T-helper 22 cell (primary cell): ENCODE data around the gene TNFSF18.
"Not testable (repeated sequence)": the region's sequence is repeated elsewhere in the genome, so short reads cannot be mapped to it uniquely, and the experiment has no call there.

Source experiments
- DNase-seq: peaks from one replicate; pipeline ENCODE4 v3.0.0-alpha.2; 2020; ENCODE audit warnings: low read depth

Gene TNFSF18

GRCh38 chr1:173050865-173051264 lies at the start of gene TNFSF18:
TSS of gene TNFSF18 (minus strand) at chr1:173050941. CDS start at chr1:173050896, 45 bp downstream.
- no peak for DNase-seq

- DNase-seq, result no peak
Observed at GRCh38 chr1:173099166-173099565, 48.4 kb upstream of the TNFSF18 start.

GRCh38 chr1:173098117-173098516 lies 47.4 kb upstream of the TNFSF18 start:
- no peak for DNase-seq

GRCh38 chr1:173097001-173097400 lies 46.3 kb upstream of the TNFSF18 start:
- DNase-seq, result no peak

- DNase-seq, result no peak
Observed at GRCh38 chr1:173095632-173096031, 44.9 kb upstream of the TNFSF18 start.

- no peak for DNase-seq
Observed at GRCh38 chr1:173094541-173094940, 43.8 kb upstream of the TNFSF18 start.

GRCh38 chr1:173093691-173094445 lies 43.1 kb upstream of the TNFSF18 start:
- DNase-seq, result no peak

GRCh38 chr1:173084292-173084691 lies 33.6 kb upstream of the TNFSF18 start:
- DNase-seq, result no peak

- DNase-seq, result no peak
Observed at GRCh38 chr1:173082913-173083312, 32.2 kb upstream of the TNFSF18 start.

- DNase-seq, result not testable (repeated sequence)
Observed at GRCh38 chr1:173074217-173074616, 23.5 kb upstream of the TNFSF18 start.

- DNase-seq, result no peak
Observed at GRCh38 chr1:173064011-173064410, 13.3 kb upstream of the TNFSF18 start.

- DNase-seq, result no peak
Observed at GRCh38 chr1:173063171-173063570, 12.4 kb upstream of the TNFSF18 start.

- DNase-seq, result no peak
Observed at GRCh38 chr1:173062150-173062938, 11.6 kb upstream of the TNFSF18 start.

GRCh38 chr1:173058556-173058955 lies 7.8 kb upstream of the TNFSF18 start:
- DNase-seq, result no peak

GRCh38 chr1:173057984-173058383 lies 7.2 kb upstream of the TNFSF18 start:
- DNase-seq, result no peak

GRCh38 chr1:173056365-173056764 lies 5.6 kb upstream of the TNFSF18 start:
- DNase-seq, result no peak

GRCh38 chr1:173052681-173053196 lies 2.0 kb upstream of the TNFSF18 start:
- no peak for DNase-seq

GRCh38 chr1:173049322-173049633 lies 1.5 kb downstream of the TNFSF18 start:
- no peak for DNase-seq

- no peak for DNase-seq
Observed at GRCh38 chr1:173048621-173049321, 2.0 kb downstream of the TNFSF18 start.

- DNase-seq, result no peak
Observed at GRCh38 chr1:173044656-173045055, 6.1 kb downstream of the TNFSF18 start.

- no peak for DNase-seq
Observed at GRCh38 chr1:173043253-173043652, 7.5 kb downstream of the TNFSF18 start.

GRCh38 chr1:173042806-173043205 lies 7.9 kb downstream of the TNFSF18 start:
- DNase-seq, result no peak

- no peak for DNase-seq
Observed at GRCh38 chr1:173039626-173040025, 11.1 kb downstream of the TNFSF18 start.
